HepG2 (cell line): Measurements from ENCODE around the gene TMEM107. TPM values are rescaled to one million over a fixed set of nuclear protein-coding genes. Genes with fewer than 3 reads are reported as not detected.

Experiments used
- DZIP1 ChIP-seq: sonication (generic); formaldehyde crosslinking; IDR thresholded peaks from 2 replicates; pipeline ENCODE4 v1.5.0; 2020; ENCODE audit warnings: mild to moderate bottlenecking, missing genetic modification reagents
- JUND ChIP-seq: sonication (generic); formaldehyde crosslinking; IDR thresholded peaks from 2 replicates; pipeline ENCODE4 v1.8.0; 2022; ENCODE audit warnings: mild to moderate bottlenecking, missing genetic modification reagents
- MIER3 ChIP-seq: IDR thresholded peaks from 2 replicates; pipeline ENCODE4 v1.6.1; 2016; ENCODE audit warnings: missing compliant biosample characterization, borderline replicate concordance
- MXI1 ChIP-seq: IDR thresholded peaks from 3 replicates; pipeline ENCODE4 v1.6.1; 2012; ENCODE audit warnings: low read depth, low read length, inconsistent platforms, borderline replicate concordance
- NFRKB ChIP-seq: fragments of 450-650 bp; IDR thresholded peaks from 2 replicates; pipeline ENCODE4 v1.6.1; 2017
- NRL ChIP-seq: sonication (generic); formaldehyde crosslinking; IDR thresholded peaks from 2 replicates; pipeline ENCODE4 v1.5.0; 2020; ENCODE audit warnings: missing genetic modification reagents, mild to moderate bottlenecking, moderate library complexity, borderline replicate concordance
- POLR2A ChIP-seq, 2 experiments: IDR thresholded peaks; 2 replicates each; pipeline ENCODE4 v1.6.1; 2011; ENCODE audit warnings: low read depth in 2 of 2, low read length in 2 of 2, mild to moderate bottlenecking in 1 of 2, moderate library complexity in 1 of 2; ENCODE audit not compliant: insufficient read depth in 1 of 2
- POLR2G ChIP-seq: fragments of 200-400 bp; formaldehyde crosslinking; IDR thresholded peaks from 2 replicates; pipeline ENCODE4 v1.6.1; 2018; ENCODE audit warnings: mild to moderate bottlenecking, low read depth, low read length, moderate library complexity
- RFX1 ChIP-seq: fragments of 450-650 bp; IDR thresholded peaks from 2 replicates; pipeline ENCODE4 v1.6.1; 2017
- RXRA ChIP-seq: sonication (generic); formaldehyde crosslinking; IDR thresholded peaks from 2 replicates; pipeline ENCODE4 v1.5.1; 2020; ENCODE audit warnings: missing genetic modification reagents
- ZBTB20 ChIP-seq: sonication (generic); formaldehyde crosslinking; IDR thresholded peaks from 2 replicates; pipeline ENCODE4 v1.8.1; 2023; ENCODE audit warnings: missing genetic modification reagents, low read depth, mild to moderate bottlenecking, borderline replicate concordance
- ZBTB38 ChIP-seq: sonication (generic); formaldehyde crosslinking; IDR thresholded peaks from 2 replicates; pipeline ENCODE4 v1.5.1; 2020; ENCODE audit warnings: mild to moderate bottlenecking, missing genetic modification reagents
- ZNF121 ChIP-seq: sonication (generic); formaldehyde crosslinking; IDR thresholded peaks from 2 replicates; pipeline ENCODE4 v1.5.0; 2020; ENCODE audit warnings: mild to moderate bottlenecking, missing genetic modification reagents
- ZNF20 ChIP-seq: sonication (generic); formaldehyde crosslinking; IDR thresholded peaks from 2 replicates; pipeline ENCODE4 v1.4.0; 2020; ENCODE audit warnings: mild to moderate bottlenecking, moderate library complexity, missing genetic modification reagents
- ZNF382 ChIP-seq: sonication (generic); formaldehyde crosslinking; IDR thresholded peaks from 2 replicates; pipeline ENCODE4 v1.5.0; 2020; ENCODE audit warnings: missing genetic modification reagents, mild to moderate bottlenecking, borderline replicate concordance
- ZNF720 ChIP-seq: sonication (generic); formaldehyde crosslinking; IDR thresholded peaks from 2 replicates; pipeline ENCODE4 v1.4.0; 2020; ENCODE audit warnings: missing genetic modification reagents
- ZNF776 ChIP-seq: sonication (generic); formaldehyde crosslinking; IDR thresholded peaks from 2 replicates; pipeline ENCODE4 v1.4.0; 2020; ENCODE audit warnings: mild to moderate bottlenecking, missing genetic modification reagents
- polyA plus RNA-seq, 8 experiments: library from polyadenylated mRNA; depleted of rRNA in 3 of 8; stranded (reverse) in 7 of 8; unstranded in 1 of 8; fragments of >200 nt; fragmentation: Illumina TruSeq in 4 of 8; extraction: Trizol in 4 of 8; gene quantifications; 2 replicates each; pipeline versions ENCODE4 v1.2.1 to v1.2.3, GENCODE V29; 2011 to 2016; ENCODE audit warnings: low read depth in 4 of 8, missing spikeins in 1 of 8, mixed read lengths in 1 of 8; ENCODE audit not compliant: insufficient read depth in 1 of 8
- total RNA-seq, 5 experiments: library from RNA; depleted of rRNA; stranded (reverse); fragments of >200 nt; fragmentation: Illumina TruSeq; extraction: Trizol; gene quantifications; 2 replicates each; pipeline ENCODE4 v1.2.3, GENCODE V29; 2016; ENCODE audit warnings: low read depth in 1 of 5
- TF ChIP-seq, protein P1 (sequence below): sonication (generic); formaldehyde crosslinking; conservative IDR thresholded peaks from 2 replicates; pipeline ENCODE4 v1.4.0; 2020; ENCODE audit warnings: missing genetic modification reagents
- TF ChIP-seq, protein P2 (sequence below): sonication (generic); formaldehyde crosslinking; IDR thresholded peaks from 2 replicates; pipeline ENCODE4 v1.8.0; 2022; ENCODE audit warnings: mild to moderate bottlenecking, missing genetic modification reagents, moderate library complexity

The TMEM107 gene
- total and polyA plus RNA-seq, 2 of the 13 experiments (the other 11 are each of a cell fraction or from before 2014, with no cell fraction given): 7.2 to 15.3 TPM

- TF ChIP-seq RXRA (CRISPR knock-in tag) (peak; percentile 27; the same call in 1 of the 2 replicates), RFX1 (no peak), POLR2A (IDR thresholded peaks at IDR 0.05; ENCODE audit: insufficient read depth in 1 of 2, low read depth in 2 of 2, low read length in 2 of 2) (peak in 1 of 2 experiments; percentile 33; a peak in 1 of 4 replicates), MXI1 (no peak), ZNF776 (CRISPR knock-in tag) (no peak), MIER3 (CRISPR knock-in tag) (no peak), JUND (CRISPR knock-in tag) (no peak), ZBTB38 (CRISPR knock-in tag) (0 out of 2 replicates have a peak, but pooled peaks have one; percentile 19), ZNF382 (CRISPR knock-in tag) (no peak), NFRKB (no peak), POLR2G (0 out of 2 replicates have a peak, but pooled peaks have one; percentile 40), ZNF720 (CRISPR knock-in tag) (no peak), DZIP1 (no peak), NRL (CRISPR knock-in tag) (no peak), ZBTB20 (CRISPR knock-in tag) (no peak), ZNF121 (CRISPR knock-in tag) (no peak), ZNF20 (CRISPR knock-in tag) (no peak)
- TF ChIP-seq, protein P1, sequence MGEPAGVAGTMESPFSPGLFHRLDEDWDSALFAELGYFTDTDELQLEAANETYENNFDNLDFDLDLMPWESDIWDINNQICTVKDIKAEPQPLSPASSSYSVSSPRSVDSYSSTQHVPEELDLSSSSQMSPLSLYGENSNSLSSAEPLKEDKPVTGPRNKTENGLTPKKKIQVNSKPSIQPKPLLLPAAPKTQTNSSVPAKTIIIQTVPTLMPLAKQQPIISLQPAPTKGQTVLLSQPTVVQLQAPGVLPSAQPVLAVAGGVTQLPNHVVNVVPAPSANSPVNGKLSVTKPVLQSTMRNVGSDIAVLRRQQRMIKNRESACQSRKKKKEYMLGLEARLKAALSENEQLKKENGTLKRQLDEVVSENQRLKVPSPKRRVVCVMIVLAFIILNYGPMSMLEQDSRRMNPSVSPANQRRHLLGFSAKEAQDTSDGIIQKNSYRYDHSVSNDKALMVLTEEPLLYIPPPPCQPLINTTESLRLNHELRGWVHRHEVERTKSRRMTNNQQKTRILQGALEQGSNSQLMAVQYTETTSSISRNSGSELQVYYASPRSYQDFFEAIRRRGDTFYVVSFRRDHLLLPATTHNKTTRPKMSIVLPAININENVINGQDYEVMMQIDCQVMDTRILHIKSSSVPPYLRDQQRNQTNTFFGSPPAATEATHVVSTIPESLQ (CRISPR knock-in tag): no peak
- TF ChIP-seq, protein P2, sequence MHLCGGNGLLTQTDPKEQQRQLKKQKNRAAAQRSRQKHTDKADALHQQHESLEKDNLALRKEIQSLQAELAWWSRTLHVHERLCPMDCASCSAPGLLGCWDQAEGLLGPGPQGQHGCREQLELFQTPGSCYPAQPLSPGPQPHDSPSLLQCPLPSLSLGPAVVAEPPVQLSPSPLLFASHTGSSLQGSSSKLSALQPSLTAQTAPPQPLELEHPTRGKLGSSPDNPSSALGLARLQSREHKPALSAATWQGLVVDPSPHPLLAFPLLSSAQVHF: no peak
Observed at GRCh38 chr17:8224891-8225812, 49.0 kb upstream of the TMEM107 start (continued).
